Psoas muscle (tissue), 8 donors: ENCODE results near the gene PCDH9. TPM values are rescaled to one million over a fixed set of nuclear protein-coding genes. Genes with fewer than 3 reads are reported as not detected.
A peak's percentile ranks its signal among the peaks of the same experiment; 100 is the strongest.

ENCODE experiments used
- ATAC-seq, 4 donors: fragments of 200-7000 bp; cut with Tn5 transposase; one replicate each; pipeline ENCODE4 v1.9.1; 2020; ENCODE audit warnings: moderate library complexity in 3 of 4, mild to moderate bottlenecking in 2 of 4
- DNase-seq, 2 donors: peaks; one replicate each; pipeline ENCODE4 v3.0.0-alpha.2; 2020
- H3K27ac ChIP-seq: fragments of 200-600 bp; one replicate; pipeline ENCODE4 v1.8.0; 2022
- H3K27me3 ChIP-seq, 3 donors: fragments of 200-600 bp in 1 of 3; one replicate each; pipeline versions ENCODE4 v1.6.1 to v1.8.0; 2013 to 2022; ENCODE audit warnings: low read length in 2 of 3, mild to moderate bottlenecking in 2 of 3, moderate library complexity in 1 of 3; ENCODE audit not compliant: insufficient read depth in 3 of 3
- H3K36me3 ChIP-seq, 2 donors: fragments of 200-600 bp in 1 of 2; one replicate each; pipeline versions ENCODE4 v1.6.1 to v1.8.0; 2013 to 2022; ENCODE audit warnings: low read depth in 1 of 2, mild to moderate bottlenecking in 1 of 2, moderate library complexity in 1 of 2; ENCODE audit not compliant: insufficient read depth in 1 of 2
- H3K4me1 ChIP-seq: fragments of 200-600 bp; one replicate; pipeline ENCODE4 v1.8.0; 2022
- H3K4me3 ChIP-seq: fragments of 200-600 bp; one replicate; pipeline ENCODE4 v1.8.0; 2022; ENCODE audit warnings: mild to moderate bottlenecking
- H3K9me3 ChIP-seq: fragments of 200-600 bp; one replicate; pipeline ENCODE4 v1.8.0; 2022
- WGBS, 3 donors: extraction: QIAGEN DNeasy Blood & Tissue Kit; methylation state at CpG; one replicate each; pipeline versions ENCODE4 v1.1.6 to v1.1.7; 2013; 5-methylcytosine and 5-hydroxymethylcytosine counted together
- intact Hi-C, 2 donors: fragments of 100-400 bp; cut with DNase I; formaldehyde crosslinking; loops; one replicate each; pipeline versions ENCODE4 v1.11.0 to v1.14.2; 2022
- polyA plus RNA-seq, 3 donors: library from polyadenylated mRNA; stranded (reverse); fragments of 200-250 nt; gene quantifications; one replicate each; pipeline ENCODE4 v1.2.3, GENCODE V29; 2013
- total RNA-seq, 4 donors: library from RNA; stranded (reverse); fragmentation: NEBNext Ultra II Directional in 2 of 4; extraction: Animal tissue kit (Norgen Biotek cat#: 25700) in 2 of 4; gene quantifications; one replicate each; pipeline versions ENCODE4 v1.2.1 to v1.2.4, GENCODE V29; 2021 to 2023
- TF ChIP-seq, protein P1 (sequence below): fragments of 200-600 bp; IDR thresholded peaks from one replicate; pipeline ENCODE4 v1.8.0; 2022; ENCODE audit warnings: antibody characterized with exemption
- donor health status: healthy with polysubstance abuse.
- donor health status: DM: no; HTN: no; CAD: no; lungs with moderate emphysema.
- donor health status: Bipolar disorder and iron deficiency.
- donor health status: healthy.
- donor health status: DM: yes; HTN: yes; CAD: no.
- donor health status: DM: no; HTN: no; CAD: no.
- donor health status: DM: no; HTN: no; CAD: no.
- donor health status: DM: yes; HTN: yes; CAD: no.

The PCDH9 gene
- total and polyA plus RNA-seq, 7 donors = 0.27 to 4.9 (median 2.1) TPM

DNA sequence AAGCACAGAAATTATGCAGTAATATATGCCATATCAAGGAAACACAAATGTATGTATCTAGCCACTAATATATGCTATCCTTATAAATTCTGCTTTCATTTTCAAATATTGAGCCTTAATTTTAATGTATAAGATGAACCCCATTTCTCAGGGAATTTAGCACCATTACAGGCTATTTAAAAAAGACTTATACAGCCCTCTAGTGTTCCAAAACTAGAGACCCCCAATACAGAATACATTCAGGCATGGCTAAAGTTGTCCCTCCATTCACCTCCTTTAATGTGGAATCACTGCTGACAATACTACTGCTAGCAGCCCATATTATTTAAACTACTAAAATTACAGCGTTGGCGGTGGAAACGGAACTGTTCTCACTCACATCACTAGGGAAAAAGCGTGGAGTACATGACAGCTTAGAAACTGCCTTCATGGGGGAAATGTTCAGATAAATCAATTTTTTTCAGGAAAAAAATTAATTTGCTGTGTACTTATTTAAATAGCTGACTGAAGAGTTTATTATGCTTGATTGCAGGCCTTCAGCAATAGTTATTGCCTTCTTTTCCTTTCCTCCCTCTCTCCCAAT lies 541.0 kb downstream of the PCDH9 start:
- peak in 1 of 4 donors; percentile 44 for ATAC-seq
- DNase-seq = no peak
- Histone ChIP-seq H3K27ac (no peak overlapping the region), H3K36me3 (no peaks in the 10 kb centered on the region), H3K9me3 (peaks cover 3% of the 10 kb centered on the region), H3K4me3 (no peak overlapping the region), H3K4me1 (no peaks in the 10 kb centered on the region), H3K27me3 (no peaks in the 10 kb centered on the region)
- 78 to 84% (median 80%) methylated on average over 4 of the region's 4 CpGs for WGBS, 3 donors
- TF ChIP-seq, protein P1, sequence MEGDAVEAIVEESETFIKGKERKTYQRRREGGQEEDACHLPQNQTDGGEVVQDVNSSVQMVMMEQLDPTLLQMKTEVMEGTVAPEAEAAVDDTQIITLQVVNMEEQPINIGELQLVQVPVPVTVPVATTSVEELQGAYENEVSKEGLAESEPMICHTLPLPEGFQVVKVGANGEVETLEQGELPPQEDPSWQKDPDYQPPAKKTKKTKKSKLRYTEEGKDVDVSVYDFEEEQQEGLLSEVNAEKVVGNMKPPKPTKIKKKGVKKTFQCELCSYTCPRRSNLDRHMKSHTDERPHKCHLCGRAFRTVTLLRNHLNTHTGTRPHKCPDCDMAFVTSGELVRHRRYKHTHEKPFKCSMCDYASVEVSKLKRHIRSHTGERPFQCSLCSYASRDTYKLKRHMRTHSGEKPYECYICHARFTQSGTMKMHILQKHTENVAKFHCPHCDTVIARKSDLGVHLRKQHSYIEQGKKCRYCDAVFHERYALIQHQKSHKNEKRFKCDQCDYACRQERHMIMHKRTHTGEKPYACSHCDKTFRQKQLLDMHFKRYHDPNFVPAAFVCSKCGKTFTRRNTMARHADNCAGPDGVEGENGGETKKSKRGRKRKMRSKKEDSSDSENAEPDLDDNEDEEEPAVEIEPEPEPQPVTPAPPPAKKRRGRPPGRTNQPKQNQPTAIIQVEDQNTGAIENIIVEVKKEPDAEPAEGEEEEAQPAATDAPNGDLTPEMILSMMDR = peak; percentile 17
- intact Hi-C loops = no loop called here

DNA sequence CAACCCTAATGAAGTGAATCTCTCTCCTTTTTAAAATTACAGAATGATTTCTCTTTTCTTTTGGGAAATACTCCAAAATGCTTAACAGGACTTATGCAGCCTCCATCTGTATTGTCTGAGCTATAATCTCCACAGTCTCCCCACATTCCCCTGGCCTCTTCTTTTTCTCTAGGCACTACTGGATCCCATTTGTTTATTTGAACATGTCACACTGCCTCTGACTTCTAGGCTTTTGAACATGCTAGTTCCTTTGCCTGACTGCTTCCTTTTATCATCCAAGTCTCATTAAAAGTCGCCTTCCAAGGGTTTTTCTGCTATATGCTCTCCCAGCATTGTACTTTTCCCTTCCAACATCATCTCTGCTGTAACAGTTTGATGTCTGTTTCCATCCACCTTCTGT lies 548.7 kb downstream of the PCDH9 start:
- no peak for ATAC-seq
- Histone ChIP-seq H3K27me3 (no peaks in the 10 kb centered on the region), H3K36me3 (no peaks in the 10 kb centered on the region), H3K27ac (no peak overlapping the region), H3K4me3 (no peak overlapping the region), H3K4me1 (no peaks in the 10 kb centered on the region), H3K9me3 (peaks cover 3% of the 10 kb centered on the region)
- TF ChIP-seq, protein P1 = no peak
- intact Hi-C loops = no loop called here
- DNase-seq = no peak
- 72 to 94% (median 81%) methylated on average over 1 of the region's 1 CpG for WGBS, 3 donors

DNA sequence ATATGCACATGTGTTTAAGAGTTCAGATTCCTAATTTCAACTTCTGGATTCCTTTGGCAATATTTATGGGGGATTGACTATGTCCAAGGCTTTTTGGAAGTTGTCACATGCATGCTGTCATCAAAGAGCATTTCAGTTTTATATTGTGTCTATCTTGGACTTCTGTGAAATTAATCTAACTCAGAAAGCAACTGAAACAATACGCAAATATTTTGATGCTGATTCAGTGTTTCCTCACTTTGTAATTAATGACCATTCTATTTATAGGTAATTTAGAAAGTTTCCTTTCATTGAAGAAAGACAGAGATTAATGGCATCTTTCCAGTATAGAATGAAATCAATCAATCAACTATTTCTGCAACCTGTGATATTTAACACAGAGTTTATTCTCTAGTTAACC lies 550.1 kb downstream of the PCDH9 start:
- WGBS, 3 donors = 65 to 72% (median 72%) methylated on average over 1 of the region's 1 CpG
- no peak for DNase-seq
- no peak for ATAC-seq

DNA sequence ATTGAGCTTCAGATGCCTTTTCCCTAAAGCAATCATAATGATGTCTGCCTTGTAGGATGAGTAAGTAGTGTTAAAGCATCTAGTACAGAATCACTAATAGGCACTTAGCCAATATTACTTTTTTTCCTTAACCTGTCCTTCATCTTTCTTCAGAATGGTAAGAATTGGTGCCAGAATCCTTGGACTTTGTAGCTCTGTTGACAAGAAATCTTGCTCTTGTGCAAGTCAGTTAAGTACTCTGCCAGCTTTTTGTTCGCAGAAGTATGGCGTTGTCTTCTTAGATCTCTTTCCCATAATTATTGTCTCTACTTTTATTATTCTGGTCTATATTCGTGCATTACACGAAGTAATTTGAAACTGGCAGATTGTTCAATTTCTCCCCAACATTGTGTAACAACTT lies 554.5 kb downstream of the PCDH9 start:
- H3K36me3 ChIP-seq = no peaks in the 10 kb centered on the region
- 59 to 88% (median 66%) methylated on average over 4 of the region's 4 CpGs for WGBS, 3 donors
- no peak overlapping the region for H3K27ac ChIP-seq
- DNase-seq (no peak), ATAC-seq (no peak)
- intact Hi-C loops = no loop called here
- H3K27me3 ChIP-seq = no peaks in the 10 kb centered on the region
- H3K4me1 ChIP-seq = no peaks in the 10 kb centered on the region
- TF ChIP-seq, protein P1 = no peak
- no peak overlapping the region for H3K4me3 ChIP-seq
- no peaks in the 10 kb centered on the region for H3K9me3 ChIP-seq

More for the DNA sequence above, 550.1 kb downstream of the PCDH9 start:
- Histone ChIP-seq H3K9me3 (no peaks in the 10 kb centered on the region), H3K36me3 (no peaks in the 10 kb centered on the region), H3K4me3 (no peak overlapping the region), H3K27me3 (no peaks in the 10 kb centered on the region), H3K4me1 (no peaks in the 10 kb centered on the region), H3K27ac (no peak overlapping the region)
- TF ChIP-seq, protein P1 = no peak
- intact Hi-C loops = no loop called here

DNA sequence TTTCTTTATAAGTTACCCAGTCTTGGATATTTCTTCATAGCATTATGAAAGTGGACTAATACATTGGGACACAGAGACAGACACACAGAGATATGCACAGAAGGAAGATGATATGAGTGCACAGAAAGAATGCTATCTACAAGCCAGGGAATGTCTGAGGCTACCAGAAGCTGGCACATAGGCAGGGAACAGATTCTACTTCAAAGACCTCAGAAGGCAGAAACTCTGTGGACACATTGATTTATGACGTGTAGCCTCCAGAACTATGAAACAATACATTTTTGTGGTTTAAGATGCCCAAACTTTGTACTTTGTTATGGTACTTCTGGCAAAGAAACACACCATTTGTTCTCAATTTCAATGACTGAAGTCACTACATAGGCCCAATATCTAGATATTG lies 556.7 kb downstream of the PCDH9 start:
- intact Hi-C loops = no loop called here
- DNase-seq (no peak), ATAC-seq (peak; percentile 73 to 97 (median 88))
- 30 to 44% (median 31%) methylated on average over 1 of the region's 1 CpG for WGBS, 3 donors
- Histone ChIP-seq H3K36me3 (no peaks in the 10 kb centered on the region), H3K9me3 (no peaks in the 10 kb centered on the region), H3K27me3 (no peaks in the 10 kb centered on the region), H3K4me1 (no peaks in the 10 kb centered on the region), H3K4me3 (no peak overlapping the region), H3K27ac (peak overlapping the region; percentile 25)
- TF ChIP-seq, protein P1 = no peak
